Activated CD4-positive, alpha-beta T cell treated with anti-CD3 and anti-CD28 coated beads, Interleukin-2, amount 10 ng/mL, durations not matched to agents 7 days and 5 days (primary cell): ENCODE results near the gene PDE7B. TPM values are rescaled to one million over a fixed set of nuclear protein-coding genes. Genes with fewer than 3 reads are reported as not detected.

Experiments used
- CTCF ChIA-PET: fragments of 350-600 bp; sonication (Branson Sonifier 250); formaldehyde crosslinking; loops from one replicate; lab custom pipeline; 2021; ENCODE audit warnings: antibody characterized with exemption; lab: Charles Lee
- POLR2A ChIA-PET: fragments of 350-600 bp; sonication (Branson Sonifier 250); formaldehyde crosslinking; loops from one replicate; lab custom pipeline; 2021; ENCODE audit warnings: antibody characterized with exemption; lab: Charles Lee
- DNase-seq: peaks from one replicate; pipeline ENCODE4 v3.0.0-alpha.2; 2020
- H3K27ac Mint-ChIP-seq: one replicate; pipeline ENCODE4 v1.8.0; 2021; ENCODE audit warnings: mild to moderate bottlenecking, moderate library complexity, mixed read lengths
- H3K27me3 Mint-ChIP-seq: one replicate; pipeline ENCODE4 v1.8.0; 2021; ENCODE audit warnings: mixed read lengths
- H3K36me3 Mint-ChIP-seq: one replicate; pipeline ENCODE4 v1.8.0; 2021; ENCODE audit warnings: low read depth, mixed read lengths
- H3K4me1 Mint-ChIP-seq: one replicate; pipeline ENCODE4 v1.8.0; 2021; ENCODE audit warnings: mixed read lengths
- H3K4me3 Mint-ChIP-seq: one replicate; pipeline ENCODE4 v1.8.0; 2021; ENCODE audit warnings: mild to moderate bottlenecking, moderate library complexity, mixed read lengths
- H3K9me3 Mint-ChIP-seq: one replicate; pipeline ENCODE4 v1.8.0; 2021; ENCODE audit warnings: mixed read lengths
- total RNA-seq, 2 experiments: library from RNA; stranded (reverse); gene quantifications; one replicate each; pipeline ENCODE4 v1.2.3, GENCODE V29; 2021

The PDE7B gene
- total RNA-seq, 2 experiments from 2014 or later: 0.57 to 1.2 TPM

DNA sequence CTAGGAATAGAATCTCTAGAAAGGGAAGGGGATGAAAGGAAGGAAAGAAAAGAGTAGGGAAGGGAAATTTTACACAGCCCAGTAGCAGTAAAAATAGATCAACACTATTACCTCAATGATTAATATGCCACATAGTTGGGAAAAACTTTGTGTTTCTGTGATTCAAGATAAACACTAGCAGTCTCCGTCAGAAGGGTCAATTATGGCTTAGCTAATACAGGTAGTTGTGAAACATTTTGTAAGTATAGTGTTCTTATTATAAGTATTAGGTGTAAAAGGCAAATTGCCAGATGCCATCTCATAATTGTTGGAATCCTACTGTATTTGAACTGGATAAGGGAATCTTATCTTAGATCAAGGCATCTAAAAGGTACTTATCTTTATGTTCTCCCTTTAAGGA, 232.9 kb downstream of the PDE7B start:
- POLR2A ChIA-PET: no interaction called here

DNA sequence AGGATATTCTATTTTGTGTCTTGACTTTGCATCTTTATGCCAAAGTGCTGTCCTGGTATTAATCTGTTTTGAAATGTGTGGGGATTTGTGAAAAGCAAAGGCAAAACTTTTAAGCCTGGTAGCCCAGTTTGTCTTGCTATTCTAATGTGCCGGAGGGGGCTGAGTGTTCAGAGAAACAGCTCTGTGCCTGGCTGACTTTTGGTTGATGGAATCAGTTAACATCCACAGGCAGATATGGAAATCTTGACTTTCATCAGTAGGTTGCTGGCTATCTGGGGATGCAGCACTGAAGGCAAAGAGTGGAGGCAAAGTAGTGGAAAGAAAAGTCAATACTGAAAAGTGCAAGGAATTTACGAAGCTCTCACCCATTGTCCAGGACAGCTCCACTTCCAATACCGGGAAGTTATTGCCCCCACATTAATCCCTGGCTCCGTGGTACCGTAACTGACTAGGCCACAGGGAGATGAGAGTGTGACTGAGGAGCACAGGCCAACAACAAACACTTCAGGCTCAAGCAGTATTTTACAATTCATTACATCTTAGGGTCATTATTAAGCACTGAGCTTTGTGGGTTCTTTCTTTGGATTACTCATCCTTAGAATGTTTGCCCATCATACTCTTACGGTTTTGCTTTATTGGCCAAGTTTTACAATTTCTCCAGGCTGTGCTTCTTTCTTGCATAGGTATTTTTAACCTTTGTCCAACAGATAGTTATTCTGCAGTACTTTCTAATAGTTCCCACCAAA, 234.0 kb downstream of the PDE7B start:
- Mint-ChIP-seq H3K4me1 (no peaks in the 10 kb centered on the region), H3K27me3 (no peaks in the 10 kb centered on the region), H3K4me3 (no peak overlapping the region), H3K27ac (no peak overlapping the region), H3K9me3 (no peaks in the 10 kb centered on the region), H3K36me3 (no peaks in the 10 kb centered on the region)
- CTCF ChIA-PET: no interaction called here
- POLR2A ChIA-PET: no interaction called here
- no peak for DNase-seq

More for the DNA sequence above, 232.9 kb downstream of the PDE7B start:
- CTCF ChIA-PET: no interaction called here
- Mint-ChIP-seq H3K9me3 (no peaks in the 10 kb centered on the region), H3K27ac (no peak overlapping the region), H3K4me3 (no peak overlapping the region), H3K4me1 (no peaks in the 10 kb centered on the region), H3K36me3 (no peaks in the 10 kb centered on the region), H3K27me3 (no peaks in the 10 kb centered on the region)
- no peak for DNase-seq

DNA sequence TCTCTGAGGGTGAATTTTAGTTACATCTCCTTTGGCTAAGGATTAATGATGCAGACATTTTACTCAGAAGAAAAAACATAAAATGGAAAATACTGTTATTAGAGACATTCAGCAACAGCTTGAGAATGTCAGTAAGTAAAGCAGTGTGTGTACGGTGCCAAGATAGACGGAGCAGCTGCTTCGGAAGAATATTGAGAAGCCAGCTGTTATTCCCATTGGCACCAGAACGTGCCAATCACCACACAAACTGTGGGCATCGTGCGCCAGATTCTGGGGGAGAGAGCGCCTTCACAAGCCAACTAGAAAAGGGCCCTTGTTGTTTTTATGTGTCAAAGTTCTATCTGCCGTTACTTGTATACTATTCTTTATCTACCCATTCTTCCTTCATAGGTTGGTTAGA, 235.2 kb downstream of the PDE7B start:
- no peak overlapping the region for H3K4me3 Mint-ChIP-seq
- no peaks in the 10 kb centered on the region for H3K9me3 Mint-ChIP-seq
- no peak overlapping the region for H3K27ac Mint-ChIP-seq
- no peak for DNase-seq
- H3K27me3 Mint-ChIP-seq: no peaks in the 10 kb centered on the region
- H3K4me1 Mint-ChIP-seq: no peaks in the 10 kb centered on the region
- POLR2A ChIA-PET: no interaction called here
- H3K36me3 Mint-ChIP-seq: no peaks in the 10 kb centered on the region
- CTCF ChIA-PET: no interaction called here

DNA sequence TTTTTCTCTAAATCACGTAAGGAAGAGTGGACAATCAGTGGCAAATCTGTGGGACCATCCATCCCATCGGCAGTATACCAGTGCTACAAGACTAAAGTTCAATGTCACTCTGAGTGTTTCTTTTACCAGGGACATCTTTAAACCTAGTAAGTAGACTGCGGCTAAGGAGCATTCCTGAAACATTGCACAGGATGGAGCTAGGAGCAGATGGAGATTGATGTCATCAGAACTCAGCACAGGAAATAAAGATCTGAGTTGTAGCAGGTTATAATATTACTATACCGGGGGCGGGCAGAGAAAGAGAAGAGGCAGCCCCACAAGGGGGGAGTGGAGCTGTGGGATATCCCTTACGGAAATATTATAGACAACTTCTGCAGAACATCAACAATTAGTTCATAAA, 236.5 kb downstream of the PDE7B start:
- no peaks in the 10 kb centered on the region for H3K9me3 Mint-ChIP-seq
- no peak overlapping the region for H3K27ac Mint-ChIP-seq
- no peaks in the 10 kb centered on the region for H3K27me3 Mint-ChIP-seq
- no peak for DNase-seq
- H3K36me3 Mint-ChIP-seq: no peaks in the 10 kb centered on the region
- CTCF ChIA-PET: no interaction called here
- H3K4me1 Mint-ChIP-seq: no peaks in the 10 kb centered on the region
- POLR2A ChIA-PET: no interaction called here
- H3K4me3 Mint-ChIP-seq: no peak overlapping the region

DNA sequence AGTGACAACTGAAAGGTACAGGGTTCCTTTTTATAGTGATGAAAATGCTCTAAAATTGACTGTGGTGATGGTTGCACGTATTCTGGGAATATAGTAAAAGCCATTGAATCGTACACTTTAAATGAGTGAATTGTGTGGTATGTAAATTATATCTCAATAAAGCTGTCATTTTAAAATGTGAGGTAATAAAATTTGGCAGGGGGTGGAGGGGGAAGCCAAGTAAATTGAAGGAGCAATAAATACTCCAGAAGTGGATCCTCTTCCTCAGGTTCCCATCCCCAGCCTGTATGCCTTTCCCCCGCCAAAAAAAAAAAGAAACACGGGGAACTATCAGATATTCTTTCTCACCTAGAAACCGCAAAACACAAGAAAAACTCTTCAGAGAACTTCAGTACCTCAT, 237.2 kb downstream of the PDE7B start:
- no peaks in the 10 kb centered on the region for H3K36me3 Mint-ChIP-seq
- no peaks in the 10 kb centered on the region for H3K9me3 Mint-ChIP-seq
- DNase-seq: no peak
- POLR2A ChIA-PET: no interaction called here
- H3K27ac Mint-ChIP-seq: no peak overlapping the region
- H3K4me3 Mint-ChIP-seq: no peak overlapping the region
- H3K27me3 Mint-ChIP-seq: no peaks in the 10 kb centered on the region
- no peaks in the 10 kb centered on the region for H3K4me1 Mint-ChIP-seq
- CTCF ChIA-PET: no interaction called here

DNA sequence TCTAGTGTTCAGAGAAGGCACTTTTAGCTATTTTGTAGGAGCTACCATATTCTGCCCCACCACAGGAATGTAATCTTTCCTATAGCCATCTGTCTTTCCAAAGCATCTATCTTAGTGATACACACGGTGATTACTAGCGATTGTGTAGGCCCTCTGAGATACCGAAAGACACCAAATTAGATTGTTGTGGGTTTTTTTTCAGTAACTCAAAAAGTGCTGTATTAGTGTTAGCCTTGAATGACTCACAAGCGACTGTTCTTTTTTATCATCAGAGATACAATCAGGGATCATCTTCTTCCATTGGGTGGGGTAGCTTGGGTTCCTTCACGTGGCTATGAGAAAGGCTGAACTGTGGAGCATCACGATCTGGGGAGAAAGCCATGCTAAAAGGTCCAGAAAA, 238.4 kb downstream of the PDE7B start:
- Mint-ChIP-seq H3K9me3 (peaks cover 4% of the 10 kb centered on the region), H3K27me3 (no peaks in the 10 kb centered on the region), H3K4me1 (no peaks in the 10 kb centered on the region), H3K36me3 (no peaks in the 10 kb centered on the region), H3K27ac (no peak overlapping the region), H3K4me3 (no peak overlapping the region)
- ChIA-PET POLR2A (no interaction called here), CTCF (no interaction called here)
- no peak for DNase-seq

DNA sequence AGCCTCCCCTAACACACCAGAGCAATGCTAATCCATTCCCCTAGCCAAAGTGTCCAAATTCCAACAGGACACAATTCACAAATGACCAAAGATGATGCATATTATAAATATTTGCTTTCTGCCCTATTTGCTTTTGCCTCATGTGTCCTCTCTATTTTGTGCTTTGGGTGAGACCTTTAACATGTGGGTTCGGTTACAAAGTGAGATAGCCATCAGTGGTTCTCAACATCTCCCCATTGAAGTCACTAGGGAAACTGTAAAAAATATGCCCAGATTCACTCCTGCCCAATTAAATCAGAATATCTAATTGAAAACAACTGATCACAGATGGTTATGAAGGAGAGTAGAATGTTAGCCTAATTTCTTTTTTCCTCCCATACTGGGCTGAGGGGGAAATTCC, 239.4 kb downstream of the PDE7B start:
- POLR2A ChIA-PET: no interaction called here
- H3K4me3 Mint-ChIP-seq: no peak overlapping the region
- peaks cover 4% of the 10 kb centered on the region for H3K9me3 Mint-ChIP-seq
- no peaks in the 10 kb centered on the region for H3K27me3 Mint-ChIP-seq
- DNase-seq: no peak
- H3K4me1 Mint-ChIP-seq: no peaks in the 10 kb centered on the region
- CTCF ChIA-PET: interaction anchor here (0.7 kb wide), 1 partner anchor 63 kb away, joined by 4 read pairs; no protein-coding TSS in a partner anchor
- no peak overlapping the region for H3K27ac Mint-ChIP-seq
- H3K36me3 Mint-ChIP-seq: no peaks in the 10 kb centered on the region

DNA sequence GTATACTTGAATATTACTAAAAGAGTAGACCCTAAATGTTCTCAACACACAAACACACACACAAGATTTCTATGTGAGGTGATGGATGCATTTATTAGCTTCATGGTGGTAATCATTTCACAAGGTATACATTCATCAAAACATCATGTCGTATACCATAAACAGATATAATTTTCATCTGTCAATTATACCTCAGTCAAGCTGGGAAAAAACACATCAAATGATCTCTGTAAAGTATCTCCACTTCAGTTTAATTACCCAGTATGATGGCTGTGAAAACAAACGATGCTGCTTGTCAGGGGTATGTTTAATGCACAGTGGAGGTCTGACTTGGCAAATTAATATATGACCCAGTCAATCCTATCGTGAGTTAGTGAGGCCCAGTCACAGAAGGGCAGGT, 241.4 kb downstream of the PDE7B start:
- CTCF ChIA-PET: no interaction called here
- H3K27ac Mint-ChIP-seq: no peak overlapping the region
- no peaks in the 10 kb centered on the region for H3K4me1 Mint-ChIP-seq
- no peak overlapping the region for H3K4me3 Mint-ChIP-seq
- no peak for DNase-seq
- H3K27me3 Mint-ChIP-seq: no peaks in the 10 kb centered on the region
- peaks cover 4% of the 10 kb centered on the region for H3K9me3 Mint-ChIP-seq
- POLR2A ChIA-PET: no interaction called here
- H3K36me3 Mint-ChIP-seq: no peaks in the 10 kb centered on the region

DNA sequence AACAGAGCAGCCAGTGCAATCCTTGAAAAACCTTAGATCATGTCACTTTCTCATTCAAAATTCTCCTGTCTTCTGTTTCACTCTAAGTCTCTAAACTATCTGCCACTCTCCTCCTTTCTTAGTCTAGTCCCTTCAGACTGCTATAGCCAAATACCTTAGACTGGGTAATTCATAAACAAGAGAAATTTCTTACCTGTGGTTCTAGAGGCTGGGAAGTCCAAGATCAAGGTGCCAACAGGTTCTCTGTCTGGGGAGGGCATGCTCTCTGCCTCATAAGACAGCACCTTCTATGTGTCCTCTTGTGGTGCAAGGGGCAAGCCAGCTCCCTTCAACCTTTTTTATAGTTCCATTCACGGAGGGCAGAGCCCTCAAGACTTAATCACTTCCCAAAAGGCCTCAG, 242.3 kb downstream of the PDE7B start:
- POLR2A ChIA-PET: no interaction called here
- H3K36me3 Mint-ChIP-seq: no peaks in the 10 kb centered on the region

DNA sequence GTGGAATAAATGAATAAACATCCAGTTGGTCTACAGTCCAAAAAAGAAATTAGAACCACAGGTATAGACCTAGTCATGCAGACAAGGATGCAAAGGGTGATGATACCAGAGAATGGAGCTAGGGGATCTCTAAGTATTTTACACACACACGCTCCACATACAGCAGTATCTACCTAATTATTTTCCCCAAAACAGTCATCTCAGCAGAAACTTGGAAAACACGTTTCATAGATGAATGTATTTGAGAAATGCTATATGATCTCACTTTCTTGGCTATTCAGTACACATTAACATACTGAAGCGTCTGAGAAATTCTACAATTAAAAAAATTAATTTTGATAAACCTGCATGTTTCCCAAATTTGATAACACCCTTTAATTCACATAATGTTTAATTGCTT, 243.3 kb downstream of the PDE7B start:
- Mint-ChIP-seq H3K4me1 (no peaks in the 10 kb centered on the region), H3K27ac (no peak overlapping the region), H3K9me3 (peaks cover 4% of the 10 kb centered on the region), H3K36me3 (no peaks in the 10 kb centered on the region), H3K4me3 (no peak overlapping the region), H3K27me3 (no peaks in the 10 kb centered on the region)
- POLR2A ChIA-PET: no interaction called here
- CTCF ChIA-PET: interaction anchor here (0.5 kb wide), 1 partner anchor 88 kb away, joined by 3 read pairs; no protein-coding TSS in a partner anchor
- DNase-seq: no peak

More for the DNA sequence above, 242.3 kb downstream of the PDE7B start:
- no peak for DNase-seq
- CTCF ChIA-PET: no interaction called here
- Mint-ChIP-seq H3K4me3 (no peak overlapping the region), H3K27me3 (no peaks in the 10 kb centered on the region), H3K27ac (no peak overlapping the region), H3K9me3 (peaks cover 4% of the 10 kb centered on the region), H3K4me1 (no peaks in the 10 kb centered on the region)

DNA sequence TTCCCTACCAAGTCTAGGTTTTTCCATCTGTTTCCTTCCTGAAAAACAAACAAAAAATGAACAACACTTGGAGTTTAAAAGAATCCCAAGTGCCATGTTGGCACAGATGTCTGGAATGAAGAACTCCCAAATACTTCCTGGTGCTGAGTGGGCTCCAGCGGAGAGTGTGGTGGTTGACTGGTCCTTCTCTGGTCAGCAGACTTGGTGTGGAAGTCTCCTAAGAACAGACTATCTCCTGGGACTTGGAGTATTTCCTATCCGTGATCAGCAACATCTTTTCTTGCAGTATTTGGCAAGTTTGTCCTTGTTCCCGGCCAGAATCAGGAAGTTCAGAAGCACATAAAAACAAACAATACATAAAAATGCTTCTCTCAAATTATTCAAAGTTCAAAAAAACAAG, 244.5 kb downstream of the PDE7B start:
- H3K27me3 Mint-ChIP-seq: no peaks in the 10 kb centered on the region
- ChIA-PET CTCF (no interaction called here), POLR2A (no interaction called here)
- no peak for DNase-seq
- no peak overlapping the region for H3K4me3 Mint-ChIP-seq
- no peaks in the 10 kb centered on the region for H3K36me3 Mint-ChIP-seq
- no peaks in the 10 kb centered on the region for H3K4me1 Mint-ChIP-seq
- H3K27ac Mint-ChIP-seq: no peak overlapping the region
- peaks cover 4% of the 10 kb centered on the region for H3K9me3 Mint-ChIP-seq

DNA sequence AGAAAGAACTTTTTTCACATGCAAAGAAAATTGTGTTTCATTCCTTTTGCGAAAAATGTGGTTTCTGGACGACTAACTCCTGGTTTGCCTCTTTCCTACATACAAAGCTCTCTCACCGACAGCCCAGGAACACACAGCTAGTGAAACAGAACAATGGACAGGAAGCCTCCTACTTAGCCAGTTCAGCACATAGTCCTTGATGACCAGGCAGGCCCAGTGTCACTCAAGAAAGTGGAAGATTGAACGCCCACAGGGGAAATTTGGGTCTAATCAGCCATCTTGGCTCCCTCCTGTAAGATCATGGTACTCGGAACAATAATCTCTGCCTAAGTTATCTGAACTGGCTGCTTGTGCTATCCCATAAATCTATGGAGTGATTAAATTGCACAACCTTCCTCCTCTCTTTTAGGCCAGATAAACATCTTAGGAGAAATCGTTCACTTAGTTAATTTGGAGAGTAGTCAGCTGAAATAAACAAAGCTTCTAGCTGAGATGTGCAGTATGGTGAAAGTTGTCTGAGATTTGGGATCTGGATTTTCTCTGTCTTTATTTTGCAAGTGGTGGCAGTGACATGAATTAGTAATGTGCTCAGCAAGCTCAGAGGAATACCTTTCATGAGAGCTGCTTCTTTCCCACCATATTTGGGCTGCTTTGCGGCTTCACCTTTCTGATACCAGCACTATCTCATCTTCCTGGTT, 251.6 kb downstream of the PDE7B start:
- CTCF ChIA-PET: interaction anchor here (1.4 kb wide), 1 partner anchor 123 kb away, joined by 4 read pairs; no protein-coding TSS in a partner anchor

DNA sequence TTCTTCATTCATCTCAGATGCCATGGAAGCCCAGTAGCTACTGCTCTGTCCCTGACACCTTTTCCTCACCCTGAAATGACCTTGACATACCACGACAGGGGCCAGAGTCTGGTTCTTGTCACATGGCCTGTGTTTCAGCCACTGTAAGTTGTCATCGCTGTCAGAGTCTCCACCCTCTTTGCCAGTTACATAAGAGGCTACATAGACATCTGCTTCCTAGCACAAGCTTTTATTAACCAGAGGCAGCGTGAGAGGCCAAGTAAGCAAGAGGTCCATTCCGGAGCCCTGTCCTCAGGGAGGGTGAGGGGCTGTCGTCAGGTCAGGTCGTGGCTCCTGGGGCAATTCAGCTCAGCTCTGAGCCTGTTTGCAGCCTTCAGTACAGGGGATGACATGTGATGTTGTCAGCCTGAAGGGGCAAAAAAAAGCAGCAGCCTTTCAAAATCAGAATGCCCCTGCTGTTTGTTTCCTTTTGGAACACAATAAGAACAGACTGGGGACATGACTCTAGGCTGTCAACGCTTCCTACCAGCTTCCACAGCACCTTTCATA, 252.3 kb downstream of the PDE7B start:
- H3K9me3 Mint-ChIP-seq: no peaks in the 10 kb centered on the region
- no peak overlapping the region for H3K27ac Mint-ChIP-seq
- no peaks in the 10 kb centered on the region for H3K27me3 Mint-ChIP-seq
- DNase-seq: no peak
- ChIA-PET CTCF (no interaction called here), POLR2A (no interaction called here)
- H3K36me3 Mint-ChIP-seq: no peaks in the 10 kb centered on the region
- H3K4me1 Mint-ChIP-seq: no peaks in the 10 kb centered on the region
- no peak overlapping the region for H3K4me3 Mint-ChIP-seq

More for the DNA sequence above, 251.6 kb downstream of the PDE7B start:
- Mint-ChIP-seq H3K4me1 (no peaks in the 10 kb centered on the region), H3K27ac (peak overlapping the region; percentile 22), H3K36me3 (no peaks in the 10 kb centered on the region), H3K4me3 (no peak overlapping the region), H3K9me3 (no peaks in the 10 kb centered on the region), H3K27me3 (no peaks in the 10 kb centered on the region)
- POLR2A ChIA-PET: no interaction called here
- no peak for DNase-seq
